HG02970 (cell line): Measurements from ENCODE around the gene NFATC1.

ENCODE experiments used
- ATAC-seq: cut with Tn5 transposase; IDR thresholded peaks from one replicate; pipeline ENCODE4 v1.9.1; 2021; ENCODE audit warnings: mild to moderate bottlenecking, moderate library complexity, moderate number of reproducible peaks; ENCODE audit not compliant: unreplicated experiment, low FRiP score

Gene NFATC1

DNA sequence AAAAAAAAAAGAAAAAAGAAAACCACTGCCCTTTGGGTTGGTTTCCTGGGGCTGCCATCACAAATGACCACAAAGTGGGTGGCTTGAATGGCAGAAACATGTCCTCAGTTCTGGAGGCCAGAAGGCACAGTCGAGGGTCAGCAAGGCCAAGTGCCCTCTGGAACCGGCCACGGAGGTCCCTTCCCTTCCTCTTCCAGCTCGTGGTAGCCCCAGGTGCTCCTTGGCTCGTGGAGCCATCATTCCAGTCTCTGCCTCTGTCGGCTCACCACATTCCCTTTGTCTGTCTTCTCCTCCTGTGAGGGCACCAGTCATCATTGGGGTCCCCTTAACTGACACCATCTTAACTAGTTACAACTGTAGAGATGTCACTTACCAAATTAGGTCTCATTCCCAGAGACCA lies 8.5 kb upstream of the NFATC1 start:
- no peak for ATAC-seq

DNA sequence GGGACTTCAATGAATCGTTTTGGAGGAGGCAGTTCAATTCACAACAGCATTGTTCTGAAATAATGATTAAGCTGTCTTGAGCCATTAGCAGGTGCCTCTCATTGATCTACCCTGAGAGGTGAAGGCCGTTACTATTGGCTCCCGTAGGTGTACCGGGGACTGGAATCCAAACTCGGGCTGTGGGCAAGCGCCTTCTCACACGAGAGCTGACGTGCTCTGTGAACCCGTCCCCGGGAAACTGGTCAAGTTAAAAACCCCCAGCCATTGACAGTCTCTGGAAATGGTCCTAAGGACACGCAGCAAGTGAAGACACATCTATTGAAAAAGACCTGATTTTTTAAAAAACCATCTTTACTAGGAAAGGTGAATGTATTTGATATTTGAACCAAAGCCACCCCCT lies 8.1 kb upstream of the NFATC1 start:
- no peak for ATAC-seq

DNA sequence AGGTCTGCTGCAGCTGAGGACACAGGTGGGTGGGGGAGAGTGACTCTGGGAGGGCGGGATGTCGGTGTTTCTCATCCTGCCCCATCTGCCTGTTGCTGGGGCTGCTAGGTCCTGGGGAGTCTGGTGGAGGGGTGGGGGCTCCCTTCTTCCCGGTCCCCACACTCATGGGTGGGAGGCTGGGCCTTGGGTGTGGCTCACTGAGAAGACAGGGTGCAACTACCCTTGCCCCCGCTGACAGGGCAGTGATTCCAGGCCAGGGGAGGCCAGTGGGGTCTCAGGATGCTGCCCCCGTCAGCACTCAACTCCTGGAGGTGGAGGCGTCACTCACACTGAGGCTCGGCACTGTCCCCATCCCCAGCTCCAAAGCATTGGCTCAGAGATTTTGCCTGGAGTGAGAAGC lies 7.7 kb upstream of the NFATC1 start:
- no peak for ATAC-seq

DNA sequence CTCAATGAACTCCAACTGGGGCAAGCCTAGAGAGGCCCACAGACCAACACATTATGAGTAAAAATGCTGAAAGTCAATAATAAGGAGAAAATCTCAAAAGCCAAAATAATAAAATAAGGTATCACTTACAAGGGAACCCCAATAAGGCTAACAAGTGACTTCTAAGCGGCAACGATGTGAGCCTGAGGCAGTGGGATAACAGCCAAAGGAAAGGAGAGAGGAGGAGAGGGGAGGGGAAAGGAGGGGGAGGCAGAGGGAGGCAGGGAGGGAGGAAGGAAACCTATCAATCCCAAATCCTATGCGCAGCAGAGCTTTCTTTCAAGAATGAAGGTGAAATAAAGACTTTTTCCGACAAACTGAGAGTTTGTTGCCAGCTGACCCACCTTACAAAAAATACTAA lies 6.0 kb upstream of the NFATC1 start:
- no peak for ATAC-seq

DNA sequence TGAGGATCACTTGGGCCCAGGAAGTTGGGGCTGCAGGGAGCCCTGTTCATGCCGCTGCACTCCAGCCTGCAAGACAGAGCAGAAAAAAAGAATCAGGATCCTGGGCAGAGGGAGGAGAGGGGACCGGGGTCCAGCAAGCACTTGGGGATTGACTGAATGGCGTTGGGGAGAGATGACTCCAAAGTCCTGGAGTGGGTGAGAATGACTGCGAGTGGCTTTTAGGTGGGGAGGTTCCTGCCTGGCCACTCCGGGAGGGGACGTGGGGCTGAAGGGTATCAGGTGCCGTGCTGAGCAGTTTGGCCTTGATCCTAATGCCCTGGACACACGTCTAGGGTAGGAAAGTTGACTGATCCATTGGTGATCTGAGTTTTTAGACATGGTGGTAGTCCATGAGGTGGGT lies 3.5 kb upstream of the NFATC1 start:
- ATAC-seq = no peak

DNA sequence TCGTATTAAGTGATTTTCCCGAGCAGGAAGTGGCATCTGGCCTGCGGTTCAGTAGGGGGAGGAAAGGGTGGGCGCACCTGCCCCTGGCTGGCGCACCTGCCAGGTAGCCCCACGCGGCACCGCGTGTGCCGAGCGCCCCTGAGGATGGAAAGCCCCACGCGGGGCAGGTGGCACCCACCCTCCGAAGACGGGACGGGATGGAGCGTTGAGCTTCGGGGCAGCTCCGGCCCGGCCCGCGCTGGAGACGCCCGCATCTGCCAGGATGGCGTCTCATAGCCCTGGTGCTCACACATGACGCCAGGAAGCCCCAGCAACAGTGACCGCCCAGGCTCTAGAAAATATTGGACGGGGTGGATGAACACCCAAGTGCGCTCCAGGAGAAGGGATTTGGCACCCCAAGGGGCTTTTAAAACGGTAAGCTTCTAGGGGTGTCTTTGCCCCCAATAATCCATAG lies 2.5 kb upstream of the NFATC1 start:
- ATAC-seq = no peak

DNA sequence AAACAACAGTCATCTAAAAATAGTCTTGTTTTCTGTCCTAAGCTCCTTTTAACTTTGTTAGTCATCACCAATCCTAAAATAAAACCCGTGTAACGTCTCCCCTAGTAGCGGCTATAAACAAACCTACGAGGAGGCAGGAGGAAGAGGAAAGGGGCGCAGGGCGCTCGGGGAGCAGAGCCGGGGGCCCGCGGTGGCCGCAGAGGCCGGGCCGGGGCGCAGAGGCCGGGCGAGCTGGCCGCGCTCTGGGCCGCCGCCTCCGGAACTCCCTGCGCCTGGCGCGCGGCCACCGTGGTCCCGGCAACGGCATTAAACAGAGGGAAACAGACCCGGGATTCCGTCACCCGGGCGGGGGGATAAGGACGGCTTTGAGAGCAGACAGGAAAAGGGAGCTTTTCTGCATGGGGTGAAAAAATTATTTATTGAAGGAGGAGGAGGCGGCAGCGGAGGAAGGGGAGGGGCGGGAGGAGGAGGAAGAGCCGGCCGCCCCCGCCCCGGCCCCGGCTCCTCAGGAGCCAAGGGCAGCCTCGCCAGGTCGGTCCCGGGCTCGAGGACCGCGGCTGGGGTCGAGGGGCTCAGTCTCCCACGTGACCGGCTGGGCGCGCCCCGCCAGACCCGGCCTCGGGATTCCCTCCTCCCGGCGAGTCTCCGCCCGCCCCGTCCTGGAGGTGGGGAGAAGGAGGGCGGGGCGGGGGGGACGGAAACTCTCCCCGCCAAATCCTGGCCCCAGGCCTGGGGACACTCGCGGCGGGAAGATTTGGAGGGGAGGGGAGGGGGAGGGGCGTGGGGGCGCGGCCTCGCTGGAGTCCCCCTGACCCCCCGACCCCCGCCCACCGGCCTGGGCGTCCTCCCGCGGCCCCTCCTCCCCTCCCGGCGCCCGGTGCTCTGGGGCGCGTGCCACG lies 1.8 kb upstream of the NFATC1 start:
- no peak for ATAC-seq

DNA sequence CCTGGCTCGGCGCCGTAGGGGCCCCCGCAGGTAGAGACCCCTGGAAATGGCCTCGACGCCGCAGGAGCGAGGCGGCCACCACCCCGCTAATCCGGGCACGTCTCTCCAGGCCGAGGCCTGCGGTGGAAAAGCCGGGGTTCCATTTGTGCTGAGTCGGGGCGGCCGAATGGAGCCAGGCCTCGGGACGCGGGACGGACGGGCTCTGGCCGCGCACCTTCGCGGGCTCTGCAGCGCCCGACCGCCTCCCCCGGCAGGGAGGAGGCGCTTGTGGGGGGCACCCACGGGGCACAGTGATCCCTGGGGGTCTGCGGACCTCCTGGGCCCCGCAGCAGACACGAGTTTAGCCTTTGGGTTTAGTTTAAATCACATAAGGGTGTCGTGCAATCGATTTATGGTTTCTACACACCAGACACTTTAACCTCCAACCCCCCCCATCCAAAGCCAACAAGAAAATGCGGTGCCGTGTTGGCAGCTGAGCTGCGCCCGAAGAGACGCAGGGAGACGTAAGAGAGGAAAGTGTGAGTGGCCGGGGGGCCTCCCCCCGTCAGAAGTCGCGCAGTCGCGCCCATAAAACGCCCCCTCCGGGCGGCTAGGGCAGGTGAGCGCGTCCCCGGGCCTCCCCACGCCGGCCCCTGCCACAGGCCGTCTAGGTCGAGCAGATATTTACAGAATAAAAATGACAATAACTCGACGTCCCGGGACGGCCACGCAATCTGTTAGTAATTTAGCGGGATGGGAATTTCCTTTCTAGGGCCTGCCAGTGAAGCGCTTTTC lies 1.0 kb upstream of the NFATC1 start:
- no peak for ATAC-seq

DNA sequence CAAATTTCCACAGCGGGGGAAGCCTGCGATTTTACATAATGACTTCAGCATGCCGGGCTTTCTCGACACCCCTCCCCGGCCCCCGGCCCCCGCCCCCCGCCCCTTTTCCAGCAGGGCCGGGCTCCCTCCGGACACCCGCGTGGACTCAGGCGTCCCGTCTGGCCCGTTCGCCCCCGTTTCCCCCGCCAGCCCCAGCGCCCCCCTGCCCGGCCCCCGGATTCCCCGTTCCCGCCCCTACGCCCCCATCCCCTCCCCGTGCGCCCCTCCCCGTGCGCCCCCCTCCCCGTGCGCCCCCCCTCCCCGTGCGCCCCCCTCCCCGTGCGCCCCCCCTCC lies 456 bp upstream of the NFATC1 start:
- ATAC-seq = no peak

DNA sequence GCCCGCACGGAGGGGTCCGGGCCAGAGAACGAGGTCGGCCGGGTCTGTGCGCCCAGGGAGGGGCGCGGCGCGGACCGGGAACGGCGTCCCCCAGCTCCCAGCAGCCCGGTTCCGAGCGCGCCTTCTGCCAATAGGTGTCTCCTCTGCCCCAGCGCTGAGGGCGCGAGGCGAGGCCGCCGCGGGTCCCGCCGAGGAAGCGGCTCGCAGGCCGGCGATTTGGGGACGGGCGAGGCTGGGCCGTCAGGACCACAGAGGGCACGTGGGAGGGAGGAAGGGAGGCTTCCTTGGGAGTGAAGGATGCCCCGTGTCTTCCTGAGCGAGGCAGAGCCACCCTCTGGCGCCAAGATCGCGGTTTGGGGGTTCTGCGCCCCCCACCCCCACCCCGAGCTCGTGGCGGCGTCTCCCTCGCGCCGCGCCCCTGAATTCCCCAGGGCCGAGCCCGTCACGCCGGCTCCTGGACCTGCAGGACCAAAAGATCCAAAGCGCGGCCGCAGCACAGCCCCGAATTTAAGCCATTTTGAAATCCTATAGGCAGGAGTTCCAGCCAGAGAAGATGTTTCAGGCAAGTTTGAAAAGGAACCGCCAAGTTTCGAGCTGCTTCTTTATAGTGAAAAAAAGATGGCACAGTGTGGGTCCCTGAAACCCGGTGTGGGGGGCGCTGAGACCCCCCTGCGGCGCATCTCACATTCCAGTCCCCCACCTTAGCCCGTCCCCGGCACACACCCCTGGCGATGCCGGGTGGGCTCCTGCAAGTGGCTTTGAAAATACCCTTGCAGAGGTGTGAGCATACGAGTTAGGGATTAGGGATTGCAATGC lies 909 bp downstream of the NFATC1 start:
- ATAC-seq = no peak

DNA sequence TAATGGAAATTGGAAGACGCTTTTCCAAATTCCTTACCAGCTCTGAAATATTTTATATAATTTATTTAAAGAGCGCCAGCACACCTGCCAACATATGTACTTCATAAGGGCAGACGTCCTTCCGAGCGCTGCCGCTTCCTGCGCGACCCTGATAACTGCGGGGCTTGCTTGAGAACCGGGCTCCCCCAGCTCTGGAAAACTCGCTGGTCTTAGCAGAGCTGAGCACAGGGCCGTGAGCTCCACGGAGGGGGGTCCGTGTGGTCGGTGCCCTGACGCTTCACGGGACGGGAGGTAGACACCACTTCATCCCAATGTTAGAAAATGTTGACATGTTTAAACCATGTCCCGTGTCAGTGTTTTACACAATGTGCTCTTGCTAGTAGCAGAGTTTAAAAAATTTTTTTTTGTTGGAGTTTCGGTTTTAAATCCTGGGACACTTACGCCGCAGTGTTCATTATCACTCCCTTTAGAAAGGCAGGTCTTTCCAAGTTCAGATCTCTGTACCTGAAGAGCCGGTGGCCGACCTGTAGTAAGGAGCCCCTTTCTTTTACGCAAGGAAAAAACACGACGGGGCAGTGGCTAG lies 1.6 kb downstream of the NFATC1 start:
- ATAC-seq = no peak

DNA sequence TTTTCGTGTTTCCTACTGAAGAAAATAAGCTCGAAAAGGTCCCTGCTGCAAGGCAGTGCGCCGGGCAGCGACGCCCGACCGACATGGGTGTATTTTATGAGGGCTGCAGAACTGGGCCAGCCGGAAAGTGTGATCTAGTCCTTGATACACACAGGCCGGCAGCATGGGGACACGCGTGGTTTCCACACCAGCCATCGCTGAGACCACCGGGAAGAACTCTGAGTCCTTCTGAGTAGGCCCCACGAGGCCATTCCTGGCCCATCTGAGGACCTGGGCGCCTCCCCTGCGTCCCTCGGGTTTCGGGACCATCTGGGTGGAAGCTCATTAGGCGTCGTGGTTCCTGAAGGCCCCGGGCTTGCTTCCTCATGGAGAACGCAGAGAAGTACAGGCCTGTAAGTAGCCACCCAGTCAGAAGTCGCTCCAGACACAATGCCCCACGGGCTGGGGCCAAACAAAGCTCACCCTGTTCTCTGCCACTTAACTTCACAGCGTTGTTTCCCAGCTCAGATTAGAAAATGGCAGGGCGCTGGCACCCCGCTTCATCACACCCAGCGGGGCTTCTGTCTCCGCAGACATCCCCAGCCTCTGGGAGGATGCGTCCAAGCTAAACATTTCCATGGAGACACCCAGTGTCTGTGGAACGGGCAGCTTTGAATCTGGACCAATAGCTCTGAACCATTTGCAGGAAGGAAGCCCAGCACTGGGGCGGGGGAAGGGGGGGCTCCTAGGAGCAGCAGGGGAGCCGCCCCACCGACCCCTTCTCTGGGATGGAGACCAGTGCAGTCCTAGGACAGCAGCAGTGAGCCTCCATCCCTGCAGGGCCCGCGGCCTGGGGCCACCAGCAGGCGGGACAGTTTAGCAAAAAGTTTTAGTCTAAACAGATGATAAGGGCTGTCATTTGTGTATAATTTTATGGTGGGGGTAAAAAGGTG lies 2.4 kb downstream of the NFATC1 start:
- ATAC-seq = no peak

DNA sequence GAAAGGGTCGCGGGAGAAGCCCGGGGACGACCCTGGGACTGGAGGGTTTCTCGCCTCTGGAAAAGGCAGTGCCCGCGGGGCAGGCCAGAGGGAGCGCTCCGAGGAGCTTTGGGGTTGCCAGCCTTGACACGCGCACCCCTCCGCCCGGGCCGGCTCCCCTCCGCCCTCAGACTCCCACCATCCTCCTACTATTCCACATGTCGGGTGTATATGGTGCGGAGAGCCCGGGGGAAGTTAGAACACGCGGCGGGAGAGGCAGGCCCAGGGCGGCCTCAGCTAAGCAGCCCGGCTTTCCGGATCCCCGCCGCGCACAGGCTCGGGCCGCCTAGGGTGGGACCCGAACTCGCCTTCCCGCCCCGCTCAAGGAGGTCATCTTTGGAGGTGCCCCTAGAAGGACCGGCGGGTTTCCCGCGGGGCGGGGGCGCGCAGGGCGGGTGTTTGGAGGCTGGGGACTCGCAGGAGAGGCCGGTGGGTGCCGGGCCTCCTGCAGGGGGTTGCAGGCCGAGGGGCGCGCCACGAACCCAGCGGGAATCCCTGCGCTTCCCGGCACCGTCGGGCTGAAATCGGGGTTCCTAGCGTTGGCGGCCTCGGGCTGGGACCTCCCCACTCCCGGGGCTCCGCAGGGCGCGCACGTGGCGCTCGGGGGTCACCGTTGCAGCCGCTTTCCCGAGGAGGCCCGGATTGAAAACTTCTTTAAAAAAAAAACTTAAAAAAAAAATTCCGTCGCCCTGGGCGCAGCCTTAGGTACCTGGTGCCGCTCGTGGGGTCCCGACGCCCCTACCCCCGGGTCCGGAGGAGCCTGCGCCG lies 3.7 kb downstream of the NFATC1 start:
- no peak for ATAC-seq

DNA sequence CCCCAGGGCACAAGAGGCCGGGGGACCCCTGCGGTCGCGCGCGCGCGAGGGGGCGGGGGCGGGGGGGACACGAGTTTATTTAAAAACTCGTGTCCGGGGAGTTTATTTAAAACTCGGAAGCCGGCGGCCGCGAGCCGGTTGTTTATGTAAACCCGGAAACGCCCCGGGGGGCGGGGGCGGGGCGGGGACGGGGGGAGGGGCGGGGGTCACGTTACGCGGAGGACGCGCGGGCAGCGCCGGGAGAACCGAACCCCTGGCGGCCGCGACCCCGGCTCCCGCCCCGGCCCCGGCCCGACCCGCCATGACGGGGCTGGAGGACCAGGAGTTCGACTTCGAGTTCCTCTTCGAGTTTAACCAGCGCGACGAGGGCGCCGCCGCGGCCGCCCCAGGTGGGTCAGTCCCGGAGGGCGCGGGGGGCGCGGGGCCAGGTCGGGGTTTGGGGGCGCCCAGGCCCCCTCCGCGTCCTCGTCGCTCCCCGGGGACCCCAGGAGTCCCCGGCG lies 4.4 kb downstream of the NFATC1 start:
- ATAC-seq = no peak

DNA sequence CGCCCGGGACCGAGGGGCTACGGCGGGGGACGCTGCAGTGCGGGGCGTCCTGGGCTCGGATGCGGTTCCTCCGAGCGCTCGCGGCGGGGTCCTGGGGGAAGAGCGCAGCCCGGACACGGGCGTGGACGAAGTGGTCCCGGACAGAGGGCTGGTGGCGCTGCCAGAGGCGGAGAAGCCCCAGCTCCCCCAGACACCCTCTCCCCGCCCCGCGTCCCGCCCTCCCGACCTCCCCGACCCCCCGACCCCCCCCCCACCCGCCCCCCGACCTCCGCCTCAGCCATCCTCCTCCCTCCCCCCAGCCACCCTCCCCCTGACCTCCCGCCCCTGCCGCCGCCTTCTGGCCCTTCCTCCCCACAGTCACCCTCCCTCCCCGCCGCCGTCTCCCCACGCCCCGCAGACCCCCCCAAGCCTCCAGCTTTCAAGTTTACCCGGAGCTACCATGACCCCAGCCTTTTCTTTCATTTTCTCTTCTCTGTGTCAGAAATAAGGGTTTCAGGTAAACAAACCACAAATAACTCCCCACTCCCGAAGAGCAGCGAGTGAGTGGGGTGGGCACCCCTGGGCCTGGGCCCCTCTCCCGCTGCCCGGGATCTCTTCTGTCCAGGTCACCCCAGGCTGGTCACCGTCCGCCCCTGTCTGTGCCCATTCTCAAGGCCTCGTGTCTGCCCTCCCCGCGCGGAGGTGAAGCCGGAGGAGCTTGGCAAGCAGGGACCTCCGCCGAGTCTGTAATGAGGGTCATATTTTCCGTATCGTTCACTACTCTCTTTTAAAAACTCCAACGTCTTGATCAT lies 5.1 kb downstream of the NFATC1 start:
- no peak for ATAC-seq

DNA sequence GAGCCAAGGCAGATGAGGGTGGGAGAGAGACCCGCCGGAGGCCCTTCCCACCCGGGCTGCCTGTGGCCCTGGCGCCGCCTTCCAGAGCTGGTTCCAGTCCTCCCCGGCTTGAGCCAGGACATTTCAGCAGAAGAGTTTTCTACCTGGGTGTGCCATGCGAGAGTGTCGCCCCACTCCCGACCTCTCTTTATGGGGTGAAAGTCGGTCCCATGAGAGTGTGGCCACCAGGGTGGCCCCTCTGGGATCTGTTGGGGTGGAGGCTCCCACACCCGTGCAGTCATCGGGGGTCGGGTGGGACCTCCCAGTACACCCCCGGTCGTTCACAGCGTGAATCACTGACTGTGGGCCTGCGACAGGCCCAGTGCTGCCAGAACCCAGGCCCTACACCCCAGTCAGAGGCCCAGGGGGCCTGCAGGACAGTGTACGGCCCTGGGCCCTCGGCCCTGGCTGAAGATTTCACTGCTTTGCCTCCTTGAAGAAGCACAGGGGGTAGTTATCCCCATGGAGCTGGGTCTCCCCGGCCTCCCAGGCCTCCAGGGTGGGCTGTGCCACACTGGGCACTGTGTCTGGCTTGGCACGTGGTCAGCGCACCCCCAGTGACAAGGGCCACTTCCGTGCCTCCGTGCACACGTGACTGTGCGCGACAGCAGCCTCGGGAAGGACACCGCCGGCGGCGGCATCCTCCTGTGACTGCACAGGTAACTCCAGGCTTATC lies 5.9 kb downstream of the NFATC1 start:
- ATAC-seq = no peak

DNA sequence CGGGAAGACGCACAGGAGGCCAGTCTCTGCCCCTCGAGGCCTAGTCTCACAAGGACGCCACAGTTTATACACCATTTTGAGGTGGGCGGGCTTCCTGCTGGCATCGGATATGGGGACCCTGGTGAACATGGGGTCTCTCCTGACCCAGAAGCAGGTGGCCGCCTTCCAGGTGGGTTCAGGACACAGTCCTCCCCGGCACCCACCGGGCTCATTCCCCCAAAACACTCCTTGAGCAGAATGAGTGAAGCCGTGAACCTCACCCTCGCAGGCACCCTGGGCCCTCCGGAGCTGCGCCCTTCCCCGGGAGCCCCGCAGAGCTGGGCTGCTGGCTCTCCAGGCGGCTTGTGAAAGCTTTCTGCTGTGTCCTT lies 6.5 kb downstream of the NFATC1 start:
- no peak for ATAC-seq
